Right lung (tissue), 10 donors: ENCODE data around the gene RALY. TPM values are rescaled to one million over a fixed set of nuclear protein-coding genes. Genes with fewer than 3 reads are reported as not detected.

Experiments
- DNase-seq, 2 donors: peaks; one replicate each; pipeline ENCODE4 v3.0.0-alpha.2; 2013
- long read RNA-seq, 8 donors: transcript quantifications; one replicate each; lab custom pipeline, GENCODE V29; 2026
- polyA plus RNA-seq, 5 donors: library from polyadenylated mRNA; unstranded; fragments of 120-200 nt; gene quantifications; one replicate each; pipeline versions ENCODE4 v1.2.1 to v1.2.3, GENCODE V29; 2013; ENCODE audit warnings: inconsistent platforms in 1 of 5, low replicate concordance in 1 of 5; ENCODE audit not compliant: insufficient read length in 5 of 5, insufficient read depth in 1 of 5

The RALY gene
- 100 to 1,000 TPM; 206 to 250 (median 215) TPM for polyA plus RNA-seq
- long read RNA-seq, donor 1, full-length matches to known transcripts: 153 of 875 reads
- long read RNA-seq, donor 1, partial matches to known transcripts: 635 of 875 reads
- long read RNA-seq, donor 1, other reads (novel, unspliced or antisense): 87 of 875 reads
- long read RNA-seq, donor 2, full-length matches to known transcripts: 90 of 295 reads
- long read RNA-seq, donor 2, partial matches to known transcripts: 205 of 295 reads
- long read RNA-seq, donor 2, other reads (novel, unspliced or antisense): 0 of 295 reads
- long read RNA-seq, donor 3, full-length matches to known transcripts: 65 of 610 reads
- long read RNA-seq, donor 3, partial matches to known transcripts: 481 of 610 reads
- long read RNA-seq, donor 3, other reads (novel, unspliced or antisense): 64 of 610 reads
- long read RNA-seq, donor 4, full-length matches to known transcripts: 28 of 385 reads
- long read RNA-seq, donor 4, partial matches to known transcripts: 315 of 385 reads
- long read RNA-seq, donor 4, other reads (novel, unspliced or antisense): 42 of 385 reads
- long read RNA-seq, donor 5, full-length matches to known transcripts: 77 of 830 reads
- long read RNA-seq, donor 5, partial matches to known transcripts: 662 of 830 reads
- long read RNA-seq, donor 5, other reads (novel, unspliced or antisense): 91 of 830 reads
- long read RNA-seq, donor 6, full-length matches to known transcripts: 104 of 189 reads
- long read RNA-seq, donor 6, partial matches to known transcripts: 85 of 189 reads
- long read RNA-seq, donor 6, other reads (novel, unspliced or antisense): 0 of 189 reads
- long read RNA-seq, donor 7, full-length matches to known transcripts: 72 of 782 reads
- long read RNA-seq, donor 7, partial matches to known transcripts: 584 of 782 reads
- long read RNA-seq, donor 7, other reads (novel, unspliced or antisense): 126 of 782 reads
- long read RNA-seq, donor 8, full-length matches to known transcripts: 47 of 280 reads
- long read RNA-seq, donor 8, partial matches to known transcripts: 204 of 280 reads
- long read RNA-seq, donor 8, other reads (novel, unspliced or antisense): 29 of 280 reads

DNA sequence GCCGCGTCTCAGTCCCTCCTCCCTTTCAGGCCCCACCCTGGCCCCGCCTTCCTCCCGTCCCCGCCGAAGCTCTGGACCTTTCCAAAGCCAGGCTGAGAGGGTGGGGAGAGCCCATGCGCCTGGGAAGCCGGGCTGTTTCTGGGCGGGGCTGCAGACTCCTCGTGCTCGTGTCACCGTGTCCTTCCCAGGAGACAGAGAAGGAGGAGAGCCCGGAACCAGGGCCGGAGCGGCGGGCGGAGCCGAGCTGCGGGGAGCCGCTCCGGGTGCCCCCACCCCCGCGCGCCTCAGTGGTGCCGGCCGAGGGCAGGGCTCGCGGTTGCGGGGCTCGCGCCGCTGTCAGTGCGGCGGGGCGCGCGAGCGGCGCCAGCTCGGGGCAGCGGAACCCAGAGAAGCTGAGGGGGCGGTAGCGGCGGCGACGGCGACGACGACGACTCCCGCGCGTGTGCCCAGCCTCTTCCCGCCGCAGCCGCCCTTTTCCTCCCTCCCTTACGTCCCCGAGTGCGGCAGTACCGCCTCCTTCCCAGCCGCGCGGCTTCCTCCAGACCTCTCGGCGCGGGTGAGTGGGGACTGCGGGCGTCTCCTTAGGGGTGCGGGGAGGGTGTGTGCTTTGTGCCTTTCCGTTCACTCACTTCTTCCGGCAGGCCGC lies at the start of gene RALY:
Gene RALY (plus strand): TSS at position 336 of the 646 bp plus-strand sequence. CDS start 78,164 bp downstream, outside the sequence.
- DNase-seq: no peak

DNA sequence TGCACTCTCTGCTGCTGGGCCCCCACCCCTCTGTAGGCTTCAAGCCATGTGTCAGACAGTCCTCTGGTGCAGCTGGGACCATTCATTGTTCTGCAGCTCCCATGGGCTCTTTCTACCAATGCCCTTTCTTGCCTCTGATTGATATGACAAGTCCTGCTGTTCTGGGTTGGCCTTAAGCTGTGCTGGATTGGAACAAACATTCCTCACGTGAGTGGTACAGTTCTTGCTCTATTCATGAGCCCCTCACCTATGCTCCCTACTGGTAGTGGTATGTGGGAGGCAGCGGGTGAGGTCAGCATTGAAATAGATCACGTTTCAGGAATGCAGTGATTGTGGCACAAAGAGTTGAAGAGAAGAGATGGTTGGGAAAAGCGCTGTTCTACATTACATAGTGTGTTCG lies 48.8 kb upstream of the RALY start:
- no peak for DNase-seq

DNA sequence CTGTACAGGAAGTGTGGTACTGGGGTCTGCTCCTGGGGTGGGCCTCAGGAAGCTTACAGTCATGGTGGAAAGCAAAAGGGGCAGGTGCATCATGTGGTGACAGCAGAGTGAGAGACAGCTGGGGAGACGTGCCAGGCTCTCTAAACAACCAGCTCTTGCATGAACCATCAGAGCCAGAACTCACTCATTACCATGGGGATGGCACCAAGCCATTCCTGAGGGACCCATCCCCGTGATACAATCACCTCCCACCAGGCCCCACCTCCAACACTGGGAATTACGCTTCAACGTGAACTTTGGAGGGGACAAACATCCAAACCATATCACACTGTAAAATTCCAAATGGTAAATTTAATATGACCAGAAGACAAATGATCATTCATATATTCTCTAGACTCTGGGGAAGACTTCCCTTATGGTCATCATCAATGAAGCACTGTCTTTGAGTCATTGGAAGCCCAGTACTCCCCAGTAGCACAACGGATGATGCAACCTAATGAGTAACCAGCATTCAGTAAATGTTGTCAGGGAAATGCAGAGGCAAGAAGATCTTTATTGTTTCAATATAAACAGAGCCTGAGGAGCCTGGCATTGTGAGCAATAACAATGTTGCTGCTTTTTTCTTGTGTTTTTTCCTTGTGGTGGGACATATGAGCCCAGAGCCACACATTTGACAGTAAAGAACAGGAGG lies 48.2 kb upstream of the RALY start:
- no peak for DNase-seq

DNA sequence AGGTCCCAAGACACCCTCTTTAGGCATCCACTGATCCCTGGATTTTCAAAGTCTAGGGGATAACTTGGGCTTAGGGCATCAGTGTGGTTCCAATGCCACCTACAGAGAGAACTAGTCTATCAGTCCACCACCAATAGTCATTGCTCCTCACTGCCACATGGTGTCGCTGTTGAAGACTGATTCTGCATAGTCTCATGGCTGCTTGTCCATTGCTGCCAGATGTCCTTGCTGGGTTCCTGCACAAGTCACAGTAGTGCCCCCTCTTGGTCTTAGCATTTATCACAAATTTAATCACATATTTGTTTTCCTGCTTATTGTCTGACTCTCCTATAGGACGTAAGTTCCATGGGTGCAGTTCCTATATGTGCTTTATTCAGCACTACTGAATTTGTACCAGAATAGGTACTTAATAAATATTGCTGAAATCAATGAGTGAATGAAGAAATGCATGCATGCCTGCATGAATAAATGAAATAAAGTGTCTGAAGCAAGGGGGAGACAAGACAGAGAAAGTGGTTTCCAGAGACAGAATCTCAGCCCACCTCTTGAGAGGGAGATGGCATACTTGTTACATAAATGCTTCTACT lies 45.9 kb upstream of the RALY start:
- DNase-seq: no peak

DNA sequence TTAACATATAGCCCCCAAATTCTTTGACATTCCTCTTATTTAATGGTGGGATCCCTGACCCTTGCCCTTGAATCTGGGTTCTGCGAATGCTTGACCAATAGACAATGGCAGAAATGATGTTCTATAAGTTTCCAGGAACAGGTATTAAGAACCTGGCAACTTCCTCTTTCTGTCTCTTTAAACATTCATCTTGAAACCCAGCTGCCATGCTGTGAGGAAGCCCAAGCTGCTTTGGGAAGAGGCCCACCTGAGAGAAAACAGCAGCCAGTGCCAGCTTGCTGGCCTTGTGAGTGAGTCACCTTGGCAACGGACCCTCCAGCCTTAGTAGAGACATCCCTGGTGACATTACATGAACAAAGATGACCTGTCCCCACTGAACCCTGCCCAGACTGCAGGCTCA lies 45.2 kb upstream of the RALY start:
- no peak for DNase-seq

DNA sequence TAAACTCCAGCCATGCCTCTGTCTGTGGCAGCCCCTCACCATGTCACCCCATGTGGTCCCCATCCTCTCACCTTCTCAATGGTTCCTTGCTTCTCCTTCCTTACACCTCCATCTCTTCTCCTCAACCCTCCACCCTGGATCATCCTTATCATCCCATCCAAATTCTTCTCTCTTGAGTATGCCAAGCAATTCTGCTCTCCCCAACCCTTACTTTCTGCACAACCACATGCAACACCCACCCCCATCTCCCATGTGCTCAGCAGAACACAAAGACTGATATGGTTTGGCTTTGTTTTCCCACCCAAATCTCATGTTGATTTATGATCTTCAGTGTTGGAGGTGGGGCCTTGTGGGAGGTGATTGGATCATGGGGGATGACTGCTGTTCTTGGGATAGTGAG lies 42.5 kb upstream of the RALY start:
- no peak for DNase-seq

DNA sequence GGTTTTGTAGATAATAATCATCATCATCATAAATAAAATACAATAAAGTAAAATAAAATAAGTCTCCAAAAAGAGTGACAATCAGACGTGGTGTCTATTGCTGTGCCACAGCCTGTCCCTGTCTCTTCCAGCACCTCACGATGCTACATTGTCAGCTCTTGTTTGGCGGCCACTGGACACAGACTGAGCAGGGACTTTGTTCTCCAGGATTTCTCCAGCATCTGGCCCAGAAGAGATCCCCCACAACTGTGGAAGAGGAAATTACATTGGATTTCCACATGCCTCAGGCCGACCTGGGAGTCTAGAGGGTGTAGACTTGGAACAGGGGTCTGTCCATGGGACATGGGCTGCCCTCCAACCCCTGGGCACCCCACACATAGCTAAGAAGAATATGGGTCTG lies 39.2 kb upstream of the RALY start:
- DNase-seq: no peak

DNA sequence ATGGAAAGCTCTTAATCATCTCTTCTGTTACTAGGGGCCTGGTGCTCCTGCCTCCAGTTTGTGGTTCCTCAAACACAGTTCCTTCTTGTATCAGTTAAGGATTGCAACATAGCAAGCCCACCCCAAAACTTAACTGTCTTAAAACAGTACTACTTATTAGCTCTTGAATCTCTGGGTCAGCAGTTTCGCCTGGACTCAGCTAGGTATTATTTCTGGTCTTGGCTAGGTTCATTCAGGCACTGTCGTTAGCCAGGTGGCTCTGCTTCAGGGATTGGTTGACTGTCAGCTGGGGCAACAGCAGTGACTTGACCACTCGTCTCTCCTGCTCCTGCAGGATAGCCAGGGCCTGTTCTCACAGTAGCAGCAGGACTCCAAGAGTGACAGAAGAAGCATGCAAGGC lies 30.0 kb upstream of the RALY start:
- DNase-seq: no peak

DNA sequence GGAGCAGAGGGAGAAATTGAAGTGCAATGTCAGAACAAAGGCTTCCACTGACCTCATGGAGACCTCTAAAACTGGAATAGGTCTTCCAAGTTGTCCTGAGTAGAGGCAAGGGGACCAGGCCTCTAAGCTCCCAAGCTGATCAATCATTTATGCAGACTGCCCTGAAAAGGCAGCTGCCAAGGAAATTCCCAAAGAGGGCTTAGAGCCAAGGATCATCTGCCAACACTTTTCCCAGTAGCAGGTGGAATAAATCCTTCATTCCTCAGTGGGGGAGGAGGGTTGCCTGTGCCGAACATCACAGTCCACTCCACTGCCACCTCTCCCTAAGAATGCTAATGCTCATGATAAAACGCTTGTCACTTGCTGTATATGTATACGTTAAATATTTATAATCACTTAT lies 29.3 kb upstream of the RALY start:
- DNase-seq: no peak

DNA sequence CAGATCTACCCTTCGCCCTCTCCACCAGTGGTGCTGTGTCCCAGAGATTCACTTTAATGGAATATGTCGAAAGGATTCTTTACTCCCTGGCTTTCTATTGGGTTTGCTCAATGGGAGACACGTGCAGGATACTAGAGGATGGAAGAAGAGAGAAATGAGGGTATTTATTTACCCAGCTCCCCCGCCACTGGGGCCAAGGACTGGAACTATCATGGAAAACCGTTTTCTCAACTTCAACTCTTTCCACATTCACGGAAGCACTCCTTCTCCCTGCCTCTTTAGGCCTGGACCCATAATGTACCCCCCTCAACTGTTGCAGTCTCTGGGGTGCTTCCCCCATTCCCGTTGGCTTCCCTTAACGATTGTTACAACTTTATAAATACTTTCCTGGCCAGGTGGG lies 26.6 kb upstream of the RALY start:
- no peak for DNase-seq

DNA sequence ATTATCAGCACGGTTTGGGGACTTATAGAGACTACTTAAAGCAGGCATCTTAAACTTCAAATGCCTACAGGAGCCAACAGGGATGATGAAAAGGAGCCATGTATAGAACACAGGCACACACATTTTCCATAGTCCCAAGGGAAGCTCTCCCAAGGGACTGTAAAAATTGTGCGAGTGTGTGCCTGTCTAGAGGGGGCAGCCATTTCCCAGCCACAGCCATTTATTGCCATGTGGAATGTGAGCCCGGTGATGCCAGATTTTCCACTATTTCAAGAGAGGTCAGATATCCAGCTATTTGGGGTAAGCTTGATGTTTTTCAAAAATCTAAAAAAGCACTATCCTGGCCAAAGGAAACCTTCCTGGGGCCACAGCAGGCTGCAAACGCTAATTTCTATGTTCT lies 24.1 kb upstream of the RALY start:
- DNase-seq: no peak

DNA sequence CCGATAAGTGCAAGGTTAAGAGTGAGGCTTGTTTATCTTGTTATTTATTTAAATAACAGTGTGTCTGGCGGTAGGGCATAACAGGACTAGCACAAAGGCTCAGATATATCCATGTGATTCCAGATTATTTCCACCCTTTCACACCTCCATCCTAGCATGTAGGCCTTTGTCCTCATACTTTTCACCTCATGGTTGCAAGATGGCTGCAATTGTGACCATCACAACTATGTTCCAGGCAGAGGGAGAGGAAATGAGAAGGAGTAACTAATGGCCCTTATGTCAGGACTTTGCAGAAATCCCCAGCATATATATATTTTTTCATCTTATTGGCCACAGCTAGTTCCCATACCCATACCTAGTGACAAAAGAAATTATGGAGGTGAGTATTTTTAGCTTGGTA lies 23.5 kb upstream of the RALY start:
- no peak for DNase-seq

DNA sequence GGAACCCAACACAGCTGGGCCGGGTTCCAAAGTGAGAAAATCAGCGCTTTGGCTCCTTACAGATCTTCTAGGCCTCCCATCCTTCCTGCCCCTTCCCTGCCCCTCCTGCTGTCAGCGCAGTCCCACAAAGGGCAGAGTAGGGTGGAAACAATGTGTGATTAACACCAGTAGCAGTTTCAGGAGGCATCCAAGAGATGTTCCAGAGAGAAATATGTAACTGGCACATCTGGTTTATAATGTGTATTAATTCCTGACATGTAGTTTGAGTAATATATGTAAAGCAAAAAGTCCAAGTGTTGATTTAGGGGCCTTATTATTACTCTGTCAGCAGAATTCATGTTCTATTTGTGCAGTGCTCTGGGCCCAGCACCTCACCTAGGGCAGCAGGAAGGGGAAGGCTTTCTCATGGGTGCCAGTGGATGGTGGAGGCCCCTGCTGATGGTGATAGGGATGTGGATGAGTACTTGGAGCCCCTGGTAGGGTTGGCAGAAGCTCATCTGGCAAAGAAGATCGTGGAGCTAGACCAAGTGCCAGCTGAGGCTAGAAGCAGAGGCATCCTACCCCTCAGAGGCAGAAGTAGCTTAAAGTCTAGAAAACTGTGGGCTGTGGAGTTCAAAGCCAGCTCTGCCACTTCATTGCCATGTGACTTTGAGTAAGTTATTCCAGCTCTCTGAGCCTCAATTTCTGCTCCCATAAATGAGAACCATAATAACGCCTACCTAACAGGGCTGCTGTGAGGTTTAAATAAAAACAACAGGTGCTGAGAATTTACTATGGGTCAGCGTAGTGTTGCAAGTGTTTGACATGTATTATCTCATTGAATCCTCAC lies 22.4 kb upstream of the RALY start:
- no peak for DNase-seq

DNA sequence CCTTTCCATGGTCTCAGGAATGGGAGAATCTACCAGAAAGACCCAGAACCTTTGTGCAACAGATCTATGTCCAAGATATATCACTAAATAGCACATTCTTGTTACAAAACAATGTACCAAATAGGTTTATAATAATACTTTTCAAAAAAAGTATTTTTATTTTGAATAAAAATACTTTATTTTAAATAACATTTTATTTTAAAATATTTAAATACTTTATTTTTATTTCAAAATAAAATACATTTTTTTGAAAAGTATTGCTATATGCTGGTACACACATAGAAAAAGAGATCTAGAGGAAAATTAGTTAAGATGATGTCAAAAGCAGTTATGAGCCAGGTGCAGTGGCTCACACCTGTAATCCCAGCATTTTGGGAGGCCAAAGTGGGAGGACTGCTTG lies 16.8 kb upstream of the RALY start:
- DNase-seq: no peak

DNA sequence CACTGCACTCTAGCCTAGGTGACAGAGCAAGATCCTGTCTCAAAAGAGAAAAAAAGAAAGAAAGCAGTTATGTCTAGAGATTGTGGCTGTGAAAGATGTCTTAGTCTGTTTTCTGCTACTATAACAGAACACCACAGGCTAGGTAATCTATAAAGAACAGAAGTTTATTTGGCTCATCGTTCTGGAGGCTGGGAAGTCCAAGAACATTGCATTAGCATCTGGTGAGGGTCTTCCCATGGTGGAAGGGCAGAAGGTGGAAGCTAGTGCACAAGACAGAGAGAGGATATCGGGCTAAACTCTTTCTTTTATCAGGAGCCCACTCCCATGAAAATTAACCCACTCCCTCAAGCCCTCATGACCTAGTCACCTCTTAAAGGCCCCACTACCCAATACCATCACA lies 16.2 kb upstream of the RALY start:
- no peak for DNase-seq

DNA sequence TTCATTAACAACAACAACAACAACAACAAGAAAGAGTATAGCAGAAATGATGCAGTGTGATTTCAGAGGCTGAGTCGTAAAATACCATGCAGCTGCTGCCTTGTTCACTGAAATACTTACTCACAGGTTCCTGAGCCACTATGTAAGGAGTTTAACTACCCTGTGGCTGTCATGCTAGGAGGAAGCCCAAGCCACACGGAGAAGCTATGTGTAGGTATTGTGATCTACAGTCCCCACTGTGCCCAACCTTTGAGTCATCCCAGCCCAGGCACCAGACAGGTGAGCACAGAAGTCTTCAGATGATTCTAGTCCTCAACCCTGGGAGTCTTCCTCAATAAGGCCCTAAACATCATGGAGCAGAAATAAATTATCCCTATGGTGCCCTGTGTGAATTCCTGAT lies 14.6 kb upstream of the RALY start:
- DNase-seq: no peak

DNA sequence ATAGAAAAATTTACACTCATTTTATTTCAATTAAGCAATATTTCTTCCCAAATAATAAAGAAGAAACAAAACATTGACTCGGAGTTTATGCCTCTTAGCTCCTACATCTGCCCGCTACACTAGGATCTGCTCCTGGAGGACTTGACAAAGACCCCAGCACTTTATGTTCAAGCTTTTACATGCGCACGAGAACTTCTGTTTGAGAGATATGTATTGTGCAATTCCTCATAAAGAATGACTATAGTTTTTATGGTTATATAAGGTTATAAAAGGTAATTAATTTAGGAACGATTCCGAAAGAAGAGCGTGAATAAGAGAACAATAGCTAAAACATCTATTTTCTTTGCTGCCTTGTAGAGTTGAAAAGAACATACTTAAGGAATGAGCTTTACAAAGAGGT lies 12.4 kb upstream of the RALY start:
- DNase-seq: no peak

DNA sequence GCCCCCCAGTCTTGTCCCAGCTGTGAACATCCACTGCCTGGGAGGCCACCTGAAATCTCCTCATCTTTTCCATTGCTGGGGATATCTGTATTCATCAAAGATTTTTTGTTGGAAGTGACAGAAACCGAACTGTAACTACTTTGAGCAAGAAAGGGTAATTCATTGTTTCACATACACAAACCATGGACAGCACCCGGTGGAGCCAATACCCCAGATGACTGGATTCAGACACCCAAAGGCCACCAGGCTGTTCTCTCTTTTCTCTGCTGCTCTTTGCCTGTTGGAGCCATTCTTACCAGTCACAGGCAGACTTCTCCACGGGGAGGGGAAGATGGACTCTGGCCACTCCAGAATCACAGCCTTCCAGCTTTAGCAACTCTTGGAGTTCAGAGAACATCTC lies 11.7 kb upstream of the RALY start:
- no peak for DNase-seq

DNA sequence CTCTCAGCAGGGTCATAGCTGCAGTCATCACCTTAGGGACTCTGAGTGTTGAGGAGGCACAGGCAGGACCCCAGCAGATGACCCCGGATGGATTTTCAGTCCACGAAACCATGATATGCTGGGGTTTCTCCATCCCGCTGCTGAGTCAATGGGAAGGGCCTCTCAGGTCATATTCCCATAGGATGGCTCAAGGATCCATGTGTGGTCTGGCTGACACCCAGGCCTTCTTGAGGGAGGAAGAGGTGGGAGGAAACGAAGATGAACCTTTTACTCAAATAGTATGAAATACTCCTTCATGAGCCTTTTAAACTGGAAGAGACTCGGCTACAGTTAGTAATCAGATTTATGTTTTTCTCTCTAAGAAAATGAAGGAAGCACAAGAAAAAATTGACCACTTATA lies 10.3 kb upstream of the RALY start:
- DNase-seq: no peak

DNA sequence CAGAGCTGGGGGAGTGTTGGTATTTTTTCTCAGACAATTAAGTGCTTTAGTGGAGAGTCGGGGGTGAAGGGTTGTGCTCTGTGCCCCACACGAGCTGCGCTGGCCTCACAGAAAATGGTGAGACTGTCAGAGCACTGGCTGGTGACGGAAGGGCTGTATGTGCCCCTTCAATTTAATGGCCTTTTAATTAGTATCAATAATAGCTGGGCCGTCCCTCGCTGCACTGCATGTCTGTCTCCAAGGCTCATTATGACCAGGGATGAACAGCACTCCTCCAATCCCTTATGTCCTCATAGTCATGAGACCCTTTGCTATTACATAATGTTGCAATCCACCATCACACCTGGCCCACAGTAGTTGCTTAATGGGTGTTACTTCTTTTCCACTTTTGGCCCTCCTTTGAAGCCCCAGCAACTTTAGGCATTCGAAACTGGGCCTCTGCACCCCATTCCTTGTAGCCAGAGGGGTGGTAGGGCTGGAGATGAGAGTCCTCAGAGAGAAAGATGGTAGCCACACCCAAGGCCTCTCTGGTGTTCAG lies 9.5 kb upstream of the RALY start:
- no peak for DNase-seq
